Stimulated activated CD8-positive, alpha-beta memory T cell treated with anti-CD3 and anti-CD28 coated beads, Interleukin-7, amount 100 ng/mL, for 1 hour (primary cell): Measurements from ENCODE around the gene VAT1L.

ENCODE experiments used
- DNase-seq, 2 donors: peaks; one replicate each; pipeline ENCODE4 v3.0.0-alpha.2; 2020; ENCODE audit warnings: low read depth in 2 of 2

The VAT1L gene

DNA sequence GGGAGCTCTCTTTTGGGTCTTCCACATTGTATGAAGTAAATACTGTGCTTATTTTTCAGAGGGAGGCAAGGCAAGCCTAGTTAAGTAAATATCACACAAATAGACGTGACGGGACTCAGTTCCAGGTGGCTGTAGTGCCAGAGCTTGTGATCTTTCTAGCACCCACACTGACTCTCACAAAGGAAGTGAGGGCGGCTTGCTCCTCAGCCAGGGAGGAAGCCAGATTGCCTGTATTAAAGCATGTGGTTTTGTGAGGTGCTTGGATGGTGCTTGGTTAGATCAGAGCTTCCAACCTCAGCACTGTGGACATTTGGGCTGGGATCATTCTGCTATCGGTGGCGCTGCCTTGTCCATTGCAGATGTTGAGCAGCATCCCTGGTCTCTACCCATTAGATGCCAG lies 80.1 kb downstream of the VAT1L start:
- no peak for DNase-seq

DNA sequence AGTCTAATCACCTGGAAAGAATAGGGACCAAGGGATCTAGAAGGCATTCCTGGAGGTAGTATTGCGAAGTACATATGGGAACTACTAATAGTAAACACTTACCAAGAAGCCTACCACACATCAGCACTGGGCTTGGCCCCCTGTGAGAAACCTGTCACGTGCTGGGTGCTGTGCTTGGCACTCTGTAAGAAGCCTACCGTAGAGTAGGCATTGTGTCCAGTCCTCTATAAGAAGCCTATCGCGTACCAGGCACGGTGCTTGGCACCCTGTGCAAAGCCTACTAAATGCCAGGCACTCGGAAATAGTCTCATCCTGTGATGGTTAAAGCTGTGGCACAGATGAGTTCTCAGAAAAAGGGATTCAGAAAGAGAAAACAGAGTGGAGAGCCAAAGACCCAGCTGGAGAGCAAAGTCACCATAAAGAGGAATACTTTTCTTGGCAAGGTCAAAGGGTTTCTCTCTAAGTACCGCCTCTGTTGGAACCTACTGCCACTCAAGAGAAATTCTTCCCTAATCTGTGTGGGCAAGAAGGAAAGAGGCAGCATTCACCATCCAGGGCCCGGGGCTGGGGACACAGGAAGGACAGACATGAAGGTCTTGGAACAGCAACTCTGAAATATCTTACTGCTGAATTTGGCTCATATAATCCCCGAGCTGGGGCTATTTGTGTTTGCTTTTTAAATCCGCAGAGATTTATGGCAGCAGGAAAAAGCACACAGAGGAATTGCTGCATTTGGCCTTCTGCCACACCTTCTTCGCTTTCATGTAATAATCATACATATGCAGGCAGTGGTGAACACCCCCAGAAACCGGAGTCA lies 81.8 kb downstream of the VAT1L start:
- no peak for DNase-seq

DNA sequence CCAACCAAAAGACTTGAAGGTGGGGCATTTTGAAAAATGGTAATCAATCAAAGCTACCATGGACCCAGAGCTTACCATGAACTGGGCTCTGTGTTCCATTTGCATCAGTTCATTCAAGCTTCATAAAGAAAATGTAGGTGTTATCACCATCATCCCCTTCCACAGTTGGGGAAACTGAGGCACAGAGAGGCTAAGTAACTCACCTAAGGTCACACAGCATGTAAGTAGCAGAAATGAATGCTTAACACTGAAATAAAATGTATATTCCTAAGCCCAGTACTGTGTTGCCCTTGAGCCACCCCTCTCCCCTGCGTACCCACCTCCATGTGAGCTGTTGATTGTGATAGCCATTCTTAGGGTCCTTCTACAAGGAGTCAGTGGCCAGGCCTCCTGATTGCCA lies 83.6 kb downstream of the VAT1L start:
- no peak for DNase-seq

DNA sequence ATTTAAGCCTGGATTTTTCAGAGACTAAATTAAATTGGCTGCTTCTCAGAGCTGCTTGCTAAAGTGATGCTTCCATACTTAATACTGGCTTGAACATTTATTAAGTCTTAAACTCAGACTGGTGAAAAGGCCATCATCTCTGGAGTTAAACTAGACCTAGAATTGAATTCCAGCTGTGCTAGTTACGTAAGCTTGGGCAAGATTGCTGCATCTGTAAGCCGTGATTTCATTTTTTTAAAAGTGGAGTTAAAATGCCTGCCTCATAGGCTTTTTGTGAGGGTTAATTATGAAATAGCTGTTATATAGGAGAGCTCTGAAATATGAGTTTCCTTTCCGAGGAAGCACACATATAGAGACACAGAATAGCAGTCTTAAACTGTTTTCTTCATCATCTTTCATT lies 84.7 kb downstream of the VAT1L start:
- DNase-seq = no peak

DNA sequence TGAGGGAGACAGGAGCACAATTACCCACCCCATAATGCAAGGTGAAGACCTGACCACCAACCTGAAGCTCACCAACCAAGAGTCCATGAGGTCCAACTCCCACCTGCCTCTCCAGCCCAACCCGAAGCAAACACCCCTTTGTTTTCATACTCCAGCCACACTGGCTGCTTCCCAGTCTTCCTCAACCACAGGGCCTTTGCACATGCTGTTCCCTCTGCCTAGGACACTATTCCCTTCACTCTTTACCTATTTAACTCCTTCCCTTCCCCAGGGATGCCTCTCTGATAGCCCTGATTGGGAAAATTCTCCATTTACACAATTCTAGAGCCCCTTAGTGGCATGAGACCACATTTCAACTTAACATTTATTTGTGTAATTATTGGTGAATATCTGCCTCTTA lies 86.0 kb downstream of the VAT1L start:
- DNase-seq = no peak

DNA sequence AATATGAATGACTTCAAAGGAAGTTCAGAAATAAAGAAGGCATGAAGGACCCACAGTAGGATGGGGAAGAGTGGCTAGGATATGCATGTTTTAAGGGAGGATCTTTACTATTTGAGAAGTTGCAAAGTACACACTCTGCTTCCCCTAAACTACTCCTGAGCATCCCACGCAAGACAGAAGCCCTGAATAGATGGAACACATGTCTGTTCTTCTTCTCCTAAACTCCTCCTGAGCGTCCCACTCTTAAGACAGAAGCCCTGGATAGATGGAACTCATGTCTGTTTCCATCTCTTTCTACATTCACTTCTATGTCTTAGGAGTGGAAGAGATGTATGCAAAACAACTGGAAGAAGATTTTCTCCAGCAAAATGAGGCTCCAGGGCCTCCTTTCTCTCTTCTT lies 88.4 kb downstream of the VAT1L start:
- DNase-seq = no peak

DNA sequence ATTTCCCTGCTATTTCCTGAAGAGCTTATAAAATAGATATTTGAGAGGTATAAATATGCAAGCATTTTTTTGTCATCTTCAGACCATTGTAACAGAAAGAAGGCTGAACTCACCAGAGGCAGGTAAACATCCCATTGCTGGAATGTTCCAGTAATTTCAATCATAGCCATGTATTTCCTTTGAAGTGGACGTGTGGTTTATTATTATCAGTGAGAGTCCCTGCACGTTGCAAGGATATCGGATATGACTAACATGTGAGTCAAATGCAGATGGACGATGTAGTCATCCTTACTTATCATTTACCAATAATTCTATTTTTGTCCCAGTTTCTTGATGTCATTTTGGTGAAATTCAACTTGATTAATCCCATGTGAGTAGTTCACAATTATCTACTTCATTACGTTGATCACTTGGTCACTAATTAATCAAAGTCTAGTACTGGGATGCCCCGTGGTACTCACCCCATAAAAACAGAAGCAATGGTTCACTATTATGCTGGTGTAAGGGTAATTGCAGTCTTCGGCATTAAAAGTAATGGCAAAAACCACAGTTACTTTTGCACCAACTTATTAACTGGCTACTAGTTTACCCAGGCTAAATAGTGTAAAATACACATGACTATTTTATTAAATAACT lies 89.5 kb downstream of the VAT1L start:
- no peak for DNase-seq

DNA sequence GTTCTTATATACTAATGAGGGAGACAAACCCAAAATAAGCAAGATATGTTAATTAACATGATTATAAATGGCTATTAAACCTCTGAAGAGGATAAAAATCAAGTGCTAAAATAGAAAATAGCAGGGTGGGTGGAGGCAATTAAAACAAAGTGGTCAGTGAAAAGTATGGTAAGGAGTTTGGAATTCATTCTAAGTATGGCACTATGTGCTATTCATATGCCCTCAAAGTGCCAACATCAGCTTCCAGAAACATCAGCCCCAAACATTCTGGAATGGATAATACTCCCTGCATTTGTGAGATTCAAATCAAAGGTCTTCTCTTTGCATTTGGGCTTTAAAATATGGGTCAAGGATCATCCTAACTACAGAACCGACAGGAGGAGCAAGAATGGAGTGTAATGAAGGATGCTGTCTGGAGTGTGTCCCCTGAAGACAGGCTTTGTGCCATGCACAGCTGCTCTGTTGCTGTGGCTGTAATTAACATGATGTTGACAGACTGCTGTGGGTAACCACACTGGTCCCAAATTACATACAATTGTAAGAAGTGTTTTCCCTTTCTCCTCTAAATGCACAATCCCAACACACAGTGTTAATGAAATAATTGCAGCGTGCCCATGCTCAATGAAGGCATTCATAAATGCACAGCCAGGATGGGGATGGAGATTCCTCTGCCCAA lies 93.1 kb downstream of the VAT1L start:
- no peak for DNase-seq

DNA sequence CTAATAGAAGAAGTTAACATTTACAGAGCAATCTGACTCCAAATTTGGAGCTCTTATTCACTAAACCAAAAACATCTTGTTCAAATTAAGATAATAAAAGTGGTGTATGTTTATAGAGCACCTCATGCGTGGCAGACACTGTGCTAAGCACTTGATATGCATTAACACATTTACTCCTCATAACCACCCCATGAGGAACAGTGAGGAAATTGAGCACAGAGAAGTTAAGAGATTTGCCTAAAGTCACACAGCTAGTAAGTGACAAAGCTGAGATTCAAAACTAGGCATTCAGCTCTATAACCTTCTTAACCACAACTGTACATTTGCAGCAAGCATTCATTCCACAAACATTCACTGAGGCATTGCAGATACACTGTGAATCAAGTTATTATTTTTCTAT lies 94.0 kb downstream of the VAT1L start:
- DNase-seq = no peak

DNA sequence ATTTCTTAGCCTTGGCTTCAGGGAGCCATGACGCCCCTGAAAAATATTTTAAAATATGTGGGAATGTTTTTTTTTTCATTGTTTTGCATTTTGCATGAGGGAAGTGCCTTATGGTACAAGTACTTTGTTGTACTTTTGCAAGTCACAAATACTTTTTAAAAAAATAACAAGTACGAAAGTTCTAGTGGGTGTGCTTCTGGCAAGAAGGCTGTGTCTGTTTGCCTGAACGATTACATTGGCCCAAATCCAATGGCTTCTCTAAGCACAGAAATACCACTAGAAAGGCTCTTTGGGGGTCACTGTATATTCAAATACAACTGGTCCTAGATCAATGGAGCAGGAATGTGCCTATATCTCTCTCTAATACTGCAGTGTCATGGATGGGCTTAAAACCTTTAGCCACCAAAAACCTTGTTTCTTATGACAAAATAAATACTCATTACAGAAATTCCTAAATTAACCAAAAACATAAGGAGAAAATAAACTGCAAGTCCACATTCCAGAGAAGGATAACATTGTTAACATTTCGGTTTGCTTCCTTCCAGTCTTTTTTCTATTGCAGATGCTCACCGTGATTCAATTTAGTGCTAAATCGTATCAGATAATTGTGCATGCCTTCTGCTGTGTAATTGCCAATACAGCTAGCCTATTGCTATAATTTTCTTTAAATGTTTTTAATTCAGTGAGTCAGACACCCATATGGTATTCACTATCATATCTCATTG lies 97.4 kb downstream of the VAT1L start:
- DNase-seq = no peak

DNA sequence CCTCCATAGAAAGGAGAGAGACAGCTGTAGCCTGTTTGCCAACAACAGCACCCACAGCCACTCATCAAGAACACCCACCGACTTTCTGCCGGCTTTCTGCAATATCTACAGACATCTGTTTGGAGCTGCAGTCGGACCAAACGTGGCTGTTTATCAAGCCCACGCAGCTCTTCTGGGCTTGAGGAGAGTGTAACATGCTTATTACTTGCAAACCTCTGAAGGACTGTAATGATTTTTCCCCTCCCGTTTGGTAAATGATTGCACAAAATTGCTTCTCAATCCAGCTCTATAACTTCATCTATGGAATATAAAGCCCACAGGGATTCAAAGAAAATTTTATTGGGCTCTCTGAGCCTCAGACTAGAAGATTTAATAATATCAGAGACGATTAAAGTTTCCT lies 100.5 kb downstream of the VAT1L start:
- DNase-seq = no peak

DNA sequence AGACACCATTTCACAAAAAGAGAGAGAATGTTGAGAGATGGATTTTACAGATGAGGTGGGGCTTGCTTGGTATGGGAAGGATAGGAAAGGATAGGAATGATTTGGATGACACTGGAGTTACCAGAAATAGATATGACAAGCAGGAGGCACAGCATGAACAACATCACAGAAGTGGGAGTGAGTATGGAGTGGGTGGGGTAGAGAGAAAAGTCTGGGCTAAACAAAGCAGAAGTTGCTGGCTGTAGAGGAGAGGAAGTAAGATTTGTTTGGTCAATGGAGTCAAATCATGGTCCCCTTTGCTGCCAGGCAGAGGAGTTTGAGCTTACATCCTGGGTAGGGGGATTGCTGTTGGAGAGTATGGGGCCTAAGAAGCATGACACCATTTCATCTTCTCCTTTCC lies 101.7 kb downstream of the VAT1L start:
- DNase-seq = no peak

DNA sequence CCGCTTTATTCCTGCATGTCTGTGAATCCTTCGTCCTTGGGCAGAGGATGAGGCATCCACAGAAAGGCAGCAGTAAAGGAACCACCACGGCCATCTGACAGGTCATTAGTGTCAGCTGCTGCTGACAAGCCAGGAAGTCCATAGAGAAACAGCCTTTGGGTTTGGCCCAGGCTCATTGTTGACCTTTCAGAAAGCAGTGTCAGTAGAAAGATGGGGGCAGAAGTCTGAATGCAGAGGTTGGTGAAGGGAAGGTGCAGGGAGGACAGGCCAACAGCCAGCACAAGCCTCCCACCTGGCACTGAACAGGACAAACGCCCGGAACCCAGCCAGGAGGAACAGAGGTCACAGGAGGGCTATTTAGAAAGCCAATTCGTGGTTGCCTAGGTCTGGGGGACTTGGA lies 105.8 kb downstream of the VAT1L start:
- DNase-seq = no peak

DNA sequence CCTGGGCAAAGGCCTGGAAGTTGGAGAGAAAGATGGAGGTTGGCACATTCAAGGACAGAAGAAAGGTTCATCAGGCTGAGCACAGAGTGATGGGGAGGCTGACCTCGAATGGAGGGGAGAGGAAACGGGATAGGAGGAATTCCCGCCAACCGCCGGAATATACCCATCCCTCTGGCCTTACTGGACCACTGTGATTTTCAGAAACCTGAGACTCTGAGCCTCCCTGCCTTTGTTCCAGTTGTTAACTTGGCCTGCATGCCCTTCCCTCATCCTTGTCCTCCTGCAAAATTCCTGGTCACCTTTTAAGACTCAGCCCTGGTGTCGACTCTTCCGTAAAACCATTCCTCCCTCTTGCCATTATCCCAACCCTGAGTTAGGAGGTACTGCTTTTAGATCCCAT lies 107.6 kb downstream of the VAT1L start:
- no peak for DNase-seq

DNA sequence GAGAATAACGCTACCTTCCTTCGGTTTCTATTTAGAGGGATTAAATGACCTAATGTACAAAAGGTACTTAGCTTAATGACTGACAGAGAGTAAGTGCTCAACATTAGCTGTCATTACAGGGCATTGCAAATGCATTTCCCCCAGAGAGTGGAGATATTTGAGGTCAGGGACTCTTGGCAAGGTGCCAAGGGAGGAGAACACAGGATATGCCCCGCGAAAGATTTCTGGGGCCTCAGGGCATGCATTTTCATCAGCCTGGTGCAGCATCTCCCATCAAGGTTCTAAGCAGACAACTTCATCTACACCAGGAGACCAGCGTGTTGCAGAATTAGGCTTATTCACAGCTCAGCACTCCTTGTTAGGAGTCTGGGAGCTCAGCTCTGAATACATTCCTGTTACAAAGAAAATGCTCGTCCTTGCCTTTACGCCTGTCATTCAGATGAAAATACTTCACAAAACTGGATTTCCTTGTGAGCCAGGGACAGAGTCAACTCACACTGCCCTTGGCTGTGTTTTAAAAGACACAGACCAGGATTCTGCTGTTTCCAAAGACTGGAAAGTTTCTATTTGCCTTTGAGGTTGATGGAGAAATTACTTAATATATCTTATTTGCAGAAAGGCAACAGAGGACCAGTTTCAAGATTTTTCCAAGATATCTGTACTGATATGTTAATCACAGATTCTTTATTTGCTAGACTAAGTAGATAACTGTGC lies 108.2 kb downstream of the VAT1L start:
- no peak for DNase-seq

DNA sequence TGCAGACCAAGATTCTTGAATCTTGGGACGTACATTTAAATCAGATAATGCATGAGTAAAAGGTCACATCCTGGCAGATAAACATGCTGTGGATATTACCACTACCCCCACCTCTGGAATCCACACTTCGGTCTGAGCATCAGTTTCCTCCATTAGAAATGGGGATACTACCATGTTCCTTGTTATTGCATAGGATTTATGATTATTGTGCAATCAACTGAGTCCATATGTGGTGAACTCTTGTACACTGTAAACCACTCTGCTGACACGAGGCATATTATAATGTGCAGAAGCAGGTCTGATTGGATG lies 108.7 kb downstream of the VAT1L start:
- DNase-seq = no peak

DNA sequence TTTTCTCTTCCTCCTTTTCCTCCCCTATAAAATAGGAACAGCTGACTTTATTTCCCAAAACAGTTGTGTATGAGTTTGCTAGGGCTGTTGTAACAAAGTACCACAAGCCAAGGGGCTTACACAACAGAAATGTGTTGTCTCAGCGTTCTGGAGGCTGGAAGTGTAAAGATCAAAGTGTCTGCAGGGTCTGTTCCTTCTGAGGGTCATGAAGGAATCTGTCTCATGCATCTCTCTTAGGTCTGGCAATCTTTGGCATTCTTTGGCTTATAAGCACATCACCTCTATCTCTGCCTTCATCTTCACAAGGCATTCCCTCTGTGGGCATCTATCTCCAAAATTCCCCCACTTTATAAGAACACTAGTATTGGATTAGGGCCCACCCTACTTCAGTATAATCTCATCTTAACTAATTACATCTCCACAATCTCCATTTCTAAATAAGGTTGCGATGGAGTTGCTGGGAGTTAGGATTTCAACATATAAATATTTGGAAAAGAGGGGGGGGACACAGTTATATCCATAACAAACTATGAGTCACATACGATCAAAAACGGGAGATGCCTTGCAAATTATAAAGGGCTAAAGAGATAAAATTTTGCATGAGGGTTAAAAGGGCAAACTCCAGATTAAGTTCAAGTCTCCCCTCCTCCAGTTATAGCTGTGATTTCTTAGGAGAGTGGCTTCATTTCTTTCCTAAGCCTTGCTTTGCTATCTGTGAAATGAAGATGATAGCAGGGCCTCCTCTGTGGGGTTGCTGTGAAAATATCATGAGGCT lies 109.7 kb downstream of the VAT1L start:
- no peak for DNase-seq

DNA sequence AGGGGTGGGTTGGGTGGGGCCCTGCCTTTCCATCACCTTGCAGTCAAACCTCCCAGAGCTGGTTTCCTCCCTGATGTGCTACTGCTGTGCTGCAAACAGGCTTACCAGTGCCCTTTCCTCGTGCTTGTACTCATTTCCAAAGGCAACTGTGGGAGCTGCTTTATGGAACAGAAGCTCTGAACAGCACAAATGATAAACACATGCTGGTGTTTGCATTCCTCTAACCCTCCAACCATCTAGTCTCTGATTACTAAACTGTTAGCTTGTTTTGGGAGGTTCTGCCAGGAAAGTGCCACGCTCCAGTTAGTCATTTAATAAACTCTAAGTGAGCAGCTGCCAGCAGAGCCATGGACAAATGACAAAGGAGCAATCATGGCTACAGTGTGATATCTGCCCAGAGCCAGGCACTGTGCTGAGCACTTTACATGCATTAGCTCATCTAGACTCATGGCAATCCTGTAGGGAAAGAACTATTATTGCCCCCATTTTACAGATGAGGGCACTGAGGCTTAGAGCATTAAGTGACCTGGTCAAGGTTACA lies 110.4 kb downstream of the VAT1L start:
- no peak for DNase-seq

DNA sequence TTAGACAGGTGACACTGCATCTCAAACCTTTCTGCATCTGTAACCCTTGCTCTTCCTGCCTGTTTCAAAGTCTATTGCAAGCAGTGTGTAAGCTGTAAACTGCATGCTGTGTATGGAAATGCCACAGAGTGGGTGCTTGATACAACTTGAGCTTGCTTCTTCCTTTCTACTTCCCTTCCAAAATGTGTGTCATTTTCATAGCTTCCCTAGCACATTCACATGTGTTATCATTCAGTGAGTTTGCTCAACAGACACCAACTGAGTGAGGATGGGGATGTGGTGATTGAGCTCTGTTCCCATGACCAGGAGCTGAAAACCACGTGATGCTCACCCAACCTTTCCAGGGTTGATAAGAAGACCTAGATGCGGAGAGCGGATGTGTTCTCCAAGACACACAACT lies 111.1 kb downstream of the VAT1L start:
- DNase-seq = no peak

DNA sequence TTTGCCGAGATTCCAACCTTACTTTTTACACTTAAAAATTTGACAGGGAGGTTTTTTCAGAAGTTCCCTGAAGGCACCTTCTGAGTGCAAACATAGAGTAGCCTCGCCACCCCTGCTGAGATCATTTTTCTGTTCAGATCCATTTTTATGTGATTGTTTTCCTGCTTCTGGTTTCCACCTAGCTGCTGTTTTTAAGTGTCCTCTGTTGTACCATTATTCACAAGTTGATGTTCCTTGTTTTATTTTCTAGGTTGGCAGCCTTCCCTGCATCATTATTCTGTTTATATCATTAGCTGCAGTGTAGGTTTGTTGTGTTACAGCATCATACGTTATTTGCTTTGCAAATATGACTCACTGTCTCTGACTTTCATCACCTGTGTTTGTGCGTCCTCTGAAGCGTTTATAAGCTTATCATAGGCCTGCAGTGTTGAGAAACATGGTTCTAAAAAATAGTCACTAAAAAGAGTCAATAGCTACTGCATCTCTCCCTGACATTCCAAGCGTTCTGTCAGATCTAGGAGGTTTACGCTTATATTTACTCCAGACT lies 117.1 kb downstream of the VAT1L start:
- DNase-seq = no peak

DNA sequence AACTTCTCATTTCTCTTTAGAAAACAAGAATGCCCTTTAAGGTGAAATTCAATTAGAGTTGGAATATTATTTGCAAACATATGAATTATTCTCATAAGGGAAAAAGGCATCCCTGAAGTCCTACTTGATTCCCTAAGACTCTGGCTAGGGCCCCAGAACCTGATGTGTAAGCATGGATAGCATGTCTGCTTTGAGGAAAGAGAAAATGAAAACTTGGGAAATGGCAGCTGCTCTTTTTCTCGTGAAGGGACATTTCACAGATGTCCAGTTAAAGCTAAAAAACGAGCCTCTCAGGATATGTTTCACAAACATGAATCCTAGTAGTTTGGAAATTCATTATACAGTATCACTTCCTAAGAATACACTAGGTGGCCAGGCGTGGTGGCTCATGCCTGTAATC lies 121.7 kb downstream of the VAT1L start:
- DNase-seq = no peak
